ENCODE results near the gene KANSL1. TPM values are rescaled to one million over a fixed set of nuclear protein-coding genes. Genes with fewer than 3 reads are reported as not detected.

KANSL1 gene
- total and polyA plus RNA-seq, 2 donors from 2014 or later = 13.7 to 97.3 TPM

DNA sequence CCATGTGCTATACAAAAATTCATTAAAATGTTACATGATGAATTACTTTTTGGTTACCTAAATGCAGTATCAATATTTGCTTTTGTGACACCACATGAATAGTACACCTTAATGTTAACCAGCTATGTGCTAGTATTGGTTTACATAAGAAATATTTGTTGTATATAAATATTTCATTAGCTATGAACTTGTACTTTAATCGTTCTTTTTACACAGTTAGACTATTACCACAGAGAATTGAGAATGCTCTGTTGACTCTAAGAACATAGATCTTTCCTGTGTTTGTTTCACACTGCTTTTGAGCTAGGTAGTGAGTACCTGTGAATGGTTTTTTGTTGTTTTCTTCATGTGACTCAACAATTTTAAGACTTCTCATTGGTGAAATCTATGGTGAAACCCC, 93.4 kb downstream of the KANSL1 start:
- FAIRE-seq (no peak), DNase-seq (no peak)
- intact Hi-C loops (cut with DNase I) = no loop called here
- H3K27me3 ChIP-seq (ENCODE audit: control insufficient read depth, insufficient read depth, low read length) = no peaks in the 10 kb centered on the region
- H3K27ac ChIP-seq (ENCODE audit: low read depth in 2 of 2, low read length in 2 of 2) = no peak overlapping the region
- no peaks in the 10 kb centered on the region for H3K36me3 ChIP-seq (ENCODE audit: control insufficient read depth in 2 of 3, insufficient read depth in 3 of 3, low read length in 3 of 3)
- no peaks in the 10 kb centered on the region for H3K9me3 ChIP-seq (ENCODE audit: control insufficient read depth in 2 of 3, insufficient read depth in 1 of 3, low read length in 3 of 3)
- peaks cover 0 to 8% (median 7%) of the 10 kb centered on the region in 3 donors for H3K4me1 ChIP-seq (ENCODE audit: control insufficient read depth in 2 of 3, insufficient read depth in 2 of 3, low read depth in 1 of 3, low read length in 3 of 3)
- TF ChIP-seq, protein P1, sequence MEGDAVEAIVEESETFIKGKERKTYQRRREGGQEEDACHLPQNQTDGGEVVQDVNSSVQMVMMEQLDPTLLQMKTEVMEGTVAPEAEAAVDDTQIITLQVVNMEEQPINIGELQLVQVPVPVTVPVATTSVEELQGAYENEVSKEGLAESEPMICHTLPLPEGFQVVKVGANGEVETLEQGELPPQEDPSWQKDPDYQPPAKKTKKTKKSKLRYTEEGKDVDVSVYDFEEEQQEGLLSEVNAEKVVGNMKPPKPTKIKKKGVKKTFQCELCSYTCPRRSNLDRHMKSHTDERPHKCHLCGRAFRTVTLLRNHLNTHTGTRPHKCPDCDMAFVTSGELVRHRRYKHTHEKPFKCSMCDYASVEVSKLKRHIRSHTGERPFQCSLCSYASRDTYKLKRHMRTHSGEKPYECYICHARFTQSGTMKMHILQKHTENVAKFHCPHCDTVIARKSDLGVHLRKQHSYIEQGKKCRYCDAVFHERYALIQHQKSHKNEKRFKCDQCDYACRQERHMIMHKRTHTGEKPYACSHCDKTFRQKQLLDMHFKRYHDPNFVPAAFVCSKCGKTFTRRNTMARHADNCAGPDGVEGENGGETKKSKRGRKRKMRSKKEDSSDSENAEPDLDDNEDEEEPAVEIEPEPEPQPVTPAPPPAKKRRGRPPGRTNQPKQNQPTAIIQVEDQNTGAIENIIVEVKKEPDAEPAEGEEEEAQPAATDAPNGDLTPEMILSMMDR (IDR thresholded peaks at IDR 0.05; ENCODE audit: borderline replicate concordance, extremely low read depth, insufficient read depth) = no peak
- no peak overlapping the region for H3K4me3 ChIP-seq (ENCODE audit: low read length in 3 of 3)
- no peak overlapping the region for H3K9ac ChIP-seq (ENCODE audit: low read length in 3 of 3)

DNA sequence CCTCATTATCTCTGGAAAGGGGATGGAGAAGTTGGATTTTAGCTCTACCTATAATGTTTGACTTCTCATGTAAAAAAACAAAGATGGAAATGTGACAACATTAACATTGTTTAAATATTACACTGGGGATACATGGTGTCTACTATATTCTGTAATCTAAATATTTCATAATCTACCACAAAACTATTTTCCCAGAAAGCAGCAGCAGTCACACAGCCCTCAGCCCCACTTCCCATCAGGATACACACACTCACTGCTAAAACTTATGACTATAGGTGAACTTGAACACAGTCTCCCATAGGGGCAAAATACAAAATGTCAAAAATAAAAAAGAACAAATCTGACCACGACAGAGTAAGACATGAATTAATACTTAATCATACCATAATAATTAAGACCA, 95.7 kb downstream of the KANSL1 start:
- intact Hi-C loops (cut with DNase I) = no loop called here
- H3K4me3 ChIP-seq (ENCODE audit: low read length in 3 of 3) = no peak overlapping the region
- no peak overlapping the region for H3K27ac ChIP-seq (ENCODE audit: low read depth in 2 of 2, low read length in 2 of 2)
- H3K36me3 ChIP-seq (ENCODE audit: control insufficient read depth in 2 of 3, insufficient read depth in 3 of 3, low read length in 3 of 3) = peaks cover 0 to 7% (median 0%) of the 10 kb centered on the region in 3 donors
- no peaks in the 10 kb centered on the region for H3K27me3 ChIP-seq (ENCODE audit: control insufficient read depth, insufficient read depth, low read length)
- TF ChIP-seq, protein P1 (IDR thresholded peaks at IDR 0.05; ENCODE audit: borderline replicate concordance, extremely low read depth, insufficient read depth) = no peak
- H3K9ac ChIP-seq (ENCODE audit: low read length in 3 of 3) = no peak overlapping the region
- no peak for DNase-seq
- no peak for FAIRE-seq
- H3K4me1 ChIP-seq (ENCODE audit: control insufficient read depth in 2 of 3, insufficient read depth in 2 of 3, low read depth in 1 of 3, low read length in 3 of 3) = peaks cover 0 to 8% (median 7%) of the 10 kb centered on the region in 3 donors
- no peaks in the 10 kb centered on the region for H3K9me3 ChIP-seq (ENCODE audit: control insufficient read depth in 2 of 3, insufficient read depth in 1 of 3, low read length in 3 of 3)

DNA sequence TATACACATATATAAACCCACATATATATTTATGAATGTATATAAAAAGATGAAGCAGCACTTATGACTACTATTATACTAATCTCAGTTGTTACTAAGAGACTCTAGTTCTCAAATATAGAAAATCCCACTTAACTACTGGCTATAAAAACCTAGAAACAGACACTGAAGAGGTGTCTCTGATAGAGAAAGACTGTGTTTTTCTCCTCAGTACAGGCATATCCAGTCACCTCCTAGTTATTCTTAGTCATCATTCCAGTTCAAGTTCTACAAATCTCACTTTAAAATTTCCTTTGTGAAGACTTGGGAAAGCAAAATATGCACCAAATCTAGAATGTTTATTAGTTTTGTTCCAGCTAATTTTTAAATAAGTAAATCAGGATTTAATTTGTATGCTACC, 100.2 kb downstream of the KANSL1 start:
- DNase-seq (no peak), FAIRE-seq (no peak)
- H3K36me3 ChIP-seq (ENCODE audit: control insufficient read depth in 2 of 3, insufficient read depth in 3 of 3, low read length in 3 of 3) = peaks cover 0 to 10% (median 0%) of the 10 kb centered on the region in 3 donors
- H3K4me1 ChIP-seq (ENCODE audit: control insufficient read depth in 2 of 3, insufficient read depth in 2 of 3, low read depth in 1 of 3, low read length in 3 of 3) = no peaks in the 10 kb centered on the region
- TF ChIP-seq, protein P1 (IDR thresholded peaks at IDR 0.05; ENCODE audit: borderline replicate concordance, extremely low read depth, insufficient read depth) = no peak
- no peak overlapping the region for H3K4me3 ChIP-seq (ENCODE audit: low read length in 3 of 3)
- intact Hi-C loops (cut with DNase I) = no loop called here
- no peaks in the 10 kb centered on the region for H3K27me3 ChIP-seq (ENCODE audit: control insufficient read depth, insufficient read depth, low read length)
- no peak overlapping the region for H3K27ac ChIP-seq (ENCODE audit: low read depth in 2 of 2, low read length in 2 of 2)
- H3K9ac ChIP-seq (ENCODE audit: low read length in 3 of 3) = no peak overlapping the region
- H3K9me3 ChIP-seq (ENCODE audit: control insufficient read depth in 2 of 3, insufficient read depth in 1 of 3, low read length in 3 of 3) = no peaks in the 10 kb centered on the region

DNA sequence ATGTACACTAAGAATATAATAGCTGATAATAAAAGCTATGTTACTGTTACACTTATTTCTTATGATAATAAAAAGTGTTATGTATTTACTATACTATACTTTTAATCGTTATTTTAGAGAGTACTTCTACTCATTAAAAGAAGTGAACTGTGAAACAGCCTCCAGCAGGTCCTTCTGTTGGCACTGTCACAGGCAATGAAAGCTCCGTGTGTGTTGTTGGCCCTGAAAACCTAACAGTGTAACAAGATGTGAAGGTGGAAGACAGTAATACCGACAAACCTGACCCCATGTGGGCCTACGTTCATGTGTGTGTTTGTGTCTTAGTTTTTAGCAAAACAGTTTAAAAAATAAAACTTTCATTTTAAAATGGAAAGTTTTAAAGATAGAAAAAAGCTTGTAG, 102.4 kb downstream of the KANSL1 start:
- FAIRE-seq = no peak

More for the DNA sequence above, 102.4 kb downstream of the KANSL1 start:
- Histone ChIP-seq H3K9ac (ENCODE audit: low read length in 3 of 3) (no peak overlapping the region), H3K4me3 (ENCODE audit: low read length in 3 of 3) (no peak overlapping the region), H3K4me1 (ENCODE audit: control insufficient read depth in 2 of 3, insufficient read depth in 2 of 3, low read depth in 1 of 3, low read length in 3 of 3) (no peaks in the 10 kb centered on the region), H3K36me3 (ENCODE audit: control insufficient read depth in 2 of 3, insufficient read depth in 3 of 3, low read length in 3 of 3) (peaks cover 0 to 10% (median 0%) of the 10 kb centered on the region in 3 donors), H3K9me3 (ENCODE audit: control insufficient read depth in 2 of 3, insufficient read depth in 1 of 3, low read length in 3 of 3) (no peaks in the 10 kb centered on the region), H3K27me3 (ENCODE audit: control insufficient read depth, insufficient read depth, low read length) (no peaks in the 10 kb centered on the region), H3K27ac (ENCODE audit: low read depth in 2 of 2, low read length in 2 of 2) (no peak overlapping the region)
- intact Hi-C loops (cut with DNase I) = no loop called here
- DNase-seq = no peak
- TF ChIP-seq, protein P1 (IDR thresholded peaks at IDR 0.05; ENCODE audit: borderline replicate concordance, extremely low read depth, insufficient read depth) = no peak

Data from kidney (tissue), 14 donors.